Ishikawa (cell line): ENCODE measurements around the gene TNPO2.
A peak's percentile ranks its signal among the peaks of the same experiment; 100 is the strongest.

Experiments used
- CEBPB ChIP-seq: IDR thresholded peaks from 2 replicates; pipeline ENCODE4 v1.6.1; 2012
- CREB1 ChIP-seq: IDR thresholded peaks from 2 replicates; pipeline ENCODE4 v1.6.1; 2012; ENCODE audit warnings: low read depth
- EGR1 ChIP-seq: IDR thresholded peaks from 2 replicates; pipeline ENCODE4 v1.6.1; 2012
- EP300 ChIP-seq: IDR thresholded peaks from 2 replicates; pipeline ENCODE4 v1.6.1; 2012; ENCODE audit warnings: borderline replicate concordance
- FOXM1 ChIP-seq: IDR thresholded peaks from 2 replicates; pipeline ENCODE4 v1.6.1; 2012; ENCODE audit warnings: low read depth, borderline replicate concordance
- MAX ChIP-seq: IDR thresholded peaks from 2 replicates; pipeline ENCODE4 v1.6.1; 2012
- NFIC ChIP-seq: IDR thresholded peaks from 2 replicates; pipeline ENCODE4 v1.6.1; 2012
- RAD21 ChIP-seq: IDR thresholded peaks from 2 replicates; pipeline ENCODE4 v1.6.1; 2012; ENCODE audit warnings: low read depth
- REST ChIP-seq: IDR thresholded peaks from 2 replicates; pipeline ENCODE4 v1.6.1; 2012; ENCODE audit warnings: low read depth, mild to moderate bottlenecking
- TAF1 ChIP-seq: IDR thresholded peaks from 2 replicates; pipeline ENCODE4 v1.6.1; 2012; ENCODE audit warnings: low read depth, mild to moderate bottlenecking
- TCF12 ChIP-seq: IDR thresholded peaks from 2 replicates; pipeline ENCODE4 v1.6.1; 2012; ENCODE audit warnings: low read depth
- TEAD4 ChIP-seq: IDR thresholded peaks from 2 replicates; pipeline ENCODE4 v1.6.1; 2012
- USF1 ChIP-seq: IDR thresholded peaks from 2 replicates; pipeline ENCODE4 v1.6.1; 2012
- YY1 ChIP-seq: IDR thresholded peaks from 2 replicates; pipeline ENCODE4 v1.6.1; 2012; ENCODE audit warnings: low read depth
- ZBTB7A ChIP-seq: IDR thresholded peaks from 2 replicates; pipeline ENCODE4 v1.6.1; 2012; ENCODE audit warnings: low read depth

Gene TNPO2

GRCh38 chr19:12705169-12705568 is 18.6 kb downstream of the TNPO2 start:
- TF ChIP-seq TAF1 (no peak), CREB1 (no peak), YY1 (no peak), EGR1 (no peak), USF1 (no peak), CEBPB (no peak), TEAD4 (no peak), MAX (no peak)

GRCh38 chr19:12703046-12703445 is 20.7 kb downstream of the TNPO2 start:
- TF ChIP-seq ZBTB7A: no peak

- TF ChIP-seq MAX (no peak), USF1 (no peak), REST (no peak), EGR1 (no peak), CREB1 (no peak), TAF1 (no peak), CEBPB (no peak), TCF12 (no peak), ZBTB7A (no peak), EP300 (no peak), FOXM1 (no peak), YY1 (no peak), TEAD4 (no peak), RAD21 (no peak), NFIC (no peak)
These were observed 22.0 kb downstream of the TNPO2 start for GRCh38 chr19:12701596-12702282.

GRCh38 chr19:12698138-12698537 is 25.6 kb downstream of the TNPO2 start:
- TF ChIP-seq TAF1: no peak
- no peak for TF ChIP-seq YY1
- TF ChIP-seq USF1: no peak
- TF ChIP-seq EP300: no peak
- TF ChIP-seq MAX: no peak
- TF ChIP-seq TCF12: no peak
- no peak for TF ChIP-seq TEAD4
- TF ChIP-seq RAD21: no peak
- no peak for TF ChIP-seq ZBTB7A
- TF ChIP-seq EGR1: no peak
- TF ChIP-seq CREB1: no peak
- TF ChIP-seq CEBPB: no peak

- TF ChIP-seq ZBTB7A: no peak
- peak; percentile 47; the same call in 1 of the 2 replicates for TF ChIP-seq YY1
- TF ChIP-seq CREB1: peak; percentile 95
- peak; percentile 15; the same call in 1 of the 2 replicates for TF ChIP-seq EGR1
- no peak for TF ChIP-seq CEBPB
- TF ChIP-seq NFIC: peak; percentile 23; the same call in 1 of the 2 replicates
- TF ChIP-seq EP300: no peak
- TF ChIP-seq TCF12: 0 out of 2 replicates have a peak, but pooled peaks have one; percentile 8
- no peak for TF ChIP-seq RAD21
- TF ChIP-seq MAX: peak; percentile 78
- peak; percentile 62; the same call in 1 of the 2 replicates for TF ChIP-seq TAF1
- TF ChIP-seq USF1: no peak
- no peak for TF ChIP-seq REST
- no peak for TF ChIP-seq TEAD4
These were observed 27.1 kb downstream of the TNPO2 start, which contains the start of gene FBXW9 for GRCh38 chr19:12696366-12697335. Gene FBXW9, minus strand, starts transcription at chr19:12696631. Its CDS starts 50 bp downstream, at chr19:12696581.
